Measurements from ENCODE around the gene ADAMTS9.

ADAMTS9 gene

GRCh38 chr3:64530434-64531049 lies 157.3 kb downstream of the ADAMTS9 start:
- peak; percentile 58 for DNase-seq

- no peak for DNase-seq
Observed at GRCh38 chr3:64523324-64523723, 164.5 kb downstream of the ADAMTS9 start.

GRCh38 chr3:64520334-64520733 lies 167.5 kb downstream of the ADAMTS9 start:
- no peak for DNase-seq

- DNase-seq: no peak
Observed at GRCh38 chr3:64518950-64519349, 168.8 kb downstream of the ADAMTS9 start.

GRCh38 chr3:64518496-64518895 lies 169.3 kb downstream of the ADAMTS9 start:
- no peak for DNase-seq

- no peak for DNase-seq
Observed at GRCh38 chr3:64514889-64515288, 172.9 kb downstream of the ADAMTS9 start.

GRCh38 chr3:64509206-64509605 lies 178.6 kb downstream of the ADAMTS9 start:
- DNase-seq: no peak

GRCh38 chr3:64508140-64508539 lies 179.7 kb downstream of the ADAMTS9 start:
- DNase-seq: no peak

GRCh38 chr3:64506255-64506654 lies 181.5 kb downstream of the ADAMTS9 start:
- DNase-seq: no peak

DNA sequence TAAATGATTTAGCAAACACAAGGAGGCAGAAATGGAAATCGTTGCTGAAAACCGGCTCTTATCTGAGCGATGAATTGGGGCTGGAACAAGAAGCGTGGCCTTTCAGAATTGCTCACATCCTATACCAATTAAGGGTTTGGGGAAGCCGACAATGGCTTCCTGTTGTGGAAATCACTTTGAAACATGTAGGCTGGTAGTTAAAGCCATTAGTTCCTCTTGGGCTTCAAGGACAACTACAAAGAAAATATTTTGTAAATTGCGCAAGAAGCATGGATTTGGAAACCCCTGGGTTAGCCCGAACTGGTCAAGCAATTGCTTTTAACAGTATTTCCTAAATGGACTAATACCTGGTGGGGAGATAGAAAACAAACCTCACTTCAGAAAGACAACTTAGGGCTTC lies 182.4 kb downstream of the ADAMTS9 start:
- no peak for DNase-seq

DNA sequence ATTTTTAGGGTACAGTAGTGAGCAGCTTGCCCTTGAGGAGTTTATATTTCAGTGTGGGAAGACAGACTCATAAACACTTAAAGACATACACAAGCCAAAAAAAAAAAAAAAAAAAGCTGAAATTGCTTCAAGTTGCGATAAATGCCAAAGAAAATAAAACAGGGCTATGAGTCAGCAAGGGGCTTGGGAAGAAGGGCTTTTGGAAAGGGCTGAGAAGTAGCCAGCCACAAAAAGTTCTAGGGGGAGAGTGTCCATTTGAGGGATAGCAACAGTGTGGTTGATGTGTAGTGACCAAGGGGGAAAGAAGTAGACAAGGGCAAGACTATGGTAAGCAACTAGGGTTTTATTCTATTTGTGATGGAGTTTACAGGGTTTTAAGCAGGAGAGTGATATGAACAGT lies 185.5 kb downstream of the ADAMTS9 start:
- no peak for DNase-seq

DNA sequence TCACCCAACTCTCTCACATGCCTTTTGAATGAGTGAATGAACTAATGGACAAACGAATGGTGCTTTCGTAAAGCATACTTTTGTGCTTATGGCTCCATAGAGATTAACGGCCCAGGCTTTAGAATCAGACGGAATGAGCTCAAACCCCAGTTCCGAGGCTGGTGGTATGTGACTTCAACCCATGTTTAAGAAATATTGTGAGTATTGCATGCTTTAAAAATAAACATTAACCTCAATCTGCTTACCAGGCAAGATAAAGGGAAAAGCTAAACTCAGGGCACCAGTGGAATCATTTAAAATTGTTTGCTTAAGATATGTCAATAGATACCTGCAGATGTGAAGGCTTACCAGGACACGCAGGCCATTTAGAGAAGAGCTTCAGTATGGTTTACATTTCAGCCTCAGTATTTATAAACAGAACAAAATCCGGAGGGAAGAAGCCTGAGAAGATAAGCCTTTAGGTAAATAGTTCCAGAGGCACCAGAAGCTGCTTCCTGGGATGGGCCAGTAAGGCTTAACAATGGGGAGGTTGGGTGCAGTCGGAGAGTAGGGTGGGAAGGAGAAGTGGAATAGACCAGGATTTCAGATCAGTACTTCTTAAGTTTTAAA lies 186.4 kb downstream of the ADAMTS9 start:
- DNase-seq: no peak

GRCh38 chr3:64496786-64497490 lies 190.9 kb downstream of the ADAMTS9 start:
- no peak for DNase-seq

- DNase-seq: no peak
Observed at GRCh38 chr3:64495781-64496334, 191.9 kb downstream of the ADAMTS9 start.

GRCh38 chr3:64495121-64495780 lies 192.5 kb downstream of the ADAMTS9 start:
- DNase-seq: no peak

DNA sequence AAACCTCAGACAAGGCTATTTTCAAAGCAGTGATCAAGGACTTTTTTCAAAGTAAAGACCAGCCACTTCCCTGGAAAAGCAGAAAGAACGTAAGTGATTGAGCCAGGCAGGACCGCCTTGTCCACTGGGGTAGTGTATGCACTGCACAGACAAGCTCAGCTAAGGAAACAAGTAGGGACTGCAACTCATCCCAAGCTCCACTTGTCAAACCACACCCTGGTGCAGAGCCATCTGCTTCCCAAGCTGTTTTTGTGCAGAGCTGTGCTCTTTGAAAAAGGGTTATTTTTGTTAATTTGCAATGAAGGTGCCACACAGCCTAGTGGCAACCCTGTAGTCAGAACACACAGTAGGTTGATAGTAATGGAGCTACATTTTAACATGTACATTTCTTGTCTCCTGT lies 193.3 kb downstream of the ADAMTS9 start:
- DNase-seq: no peak

DNA sequence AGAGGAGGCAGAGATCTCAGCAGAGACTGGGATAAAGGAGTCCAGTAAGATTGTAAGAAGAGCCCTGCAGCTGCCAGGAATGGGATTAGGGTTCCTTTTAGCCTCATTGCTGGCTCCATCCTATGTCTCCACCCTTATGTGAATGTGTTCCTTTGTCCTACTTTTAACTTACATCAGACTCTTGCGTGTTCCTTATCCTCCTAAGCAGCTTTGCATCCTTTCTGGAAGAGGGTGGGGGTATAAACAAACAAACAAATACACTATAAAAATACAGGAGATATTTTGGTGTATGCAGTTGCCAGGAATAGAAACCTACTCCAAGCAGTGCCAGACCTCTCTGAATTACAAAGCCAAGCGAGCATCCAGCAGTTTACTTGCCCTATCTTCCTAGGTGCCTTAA lies 194.7 kb downstream of the ADAMTS9 start:
- DNase-seq: no peak

GRCh38 chr3:64491843-64492242 lies 196.0 kb downstream of the ADAMTS9 start:
- DNase-seq: no peak

GRCh38 chr3:64490180-64490724 lies 197.5 kb downstream of the ADAMTS9 start:
- DNase-seq: no peak

DNA sequence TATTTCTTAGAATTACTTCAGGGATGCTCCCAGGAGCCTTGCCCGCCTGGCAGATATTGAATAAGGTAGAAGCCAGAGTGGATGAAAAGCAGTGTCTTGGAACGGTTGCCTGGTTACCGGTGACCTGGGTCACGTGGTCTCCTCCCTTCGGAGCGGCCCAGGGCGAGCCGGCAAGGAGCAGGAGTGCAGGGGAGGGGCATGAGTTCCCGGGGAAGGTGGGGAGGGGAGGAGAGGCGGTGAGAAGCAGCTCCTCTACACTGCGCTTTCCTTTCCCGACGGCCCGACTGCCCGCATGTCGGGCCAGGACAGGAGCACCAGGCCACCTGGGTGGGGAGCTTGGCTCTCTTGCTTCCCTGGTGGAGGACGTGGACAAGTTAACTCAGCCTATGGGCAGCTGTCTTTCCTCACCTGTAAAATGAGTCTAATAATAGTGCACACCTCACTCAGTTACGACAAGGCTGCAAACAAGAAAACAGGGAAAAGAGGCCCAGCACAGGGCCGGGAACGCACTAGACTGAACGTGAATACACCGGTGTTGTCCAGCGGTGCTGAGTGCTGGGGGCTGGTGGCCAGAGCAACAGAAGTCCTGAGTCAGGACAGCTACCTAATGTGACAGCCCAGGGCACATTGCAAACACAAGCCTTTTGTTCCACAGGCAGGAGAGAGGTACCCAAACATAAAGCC lies 198.3 kb downstream of the ADAMTS9 start:
- no peak for DNase-seq

DNA sequence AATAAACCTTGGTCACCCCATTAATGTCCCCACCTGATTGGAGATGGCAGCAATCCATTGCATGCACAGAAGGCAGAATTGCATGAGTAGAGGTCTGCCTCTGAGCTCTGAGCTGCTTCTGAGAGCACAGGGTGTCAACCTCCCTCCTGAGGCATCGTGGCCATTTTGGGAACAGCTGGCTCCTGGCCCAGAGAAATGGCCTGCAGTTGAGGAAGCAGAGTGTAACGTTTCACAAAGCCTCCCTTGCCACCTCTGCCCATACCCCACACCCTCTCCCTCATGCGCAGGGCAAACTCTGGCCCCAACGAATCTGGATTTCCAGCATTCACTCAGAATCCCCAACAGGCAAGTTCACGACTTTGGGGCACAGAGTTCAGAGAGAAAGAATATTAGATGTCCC lies 198.9 kb downstream of the ADAMTS9 start:
- no peak for DNase-seq

DNA sequence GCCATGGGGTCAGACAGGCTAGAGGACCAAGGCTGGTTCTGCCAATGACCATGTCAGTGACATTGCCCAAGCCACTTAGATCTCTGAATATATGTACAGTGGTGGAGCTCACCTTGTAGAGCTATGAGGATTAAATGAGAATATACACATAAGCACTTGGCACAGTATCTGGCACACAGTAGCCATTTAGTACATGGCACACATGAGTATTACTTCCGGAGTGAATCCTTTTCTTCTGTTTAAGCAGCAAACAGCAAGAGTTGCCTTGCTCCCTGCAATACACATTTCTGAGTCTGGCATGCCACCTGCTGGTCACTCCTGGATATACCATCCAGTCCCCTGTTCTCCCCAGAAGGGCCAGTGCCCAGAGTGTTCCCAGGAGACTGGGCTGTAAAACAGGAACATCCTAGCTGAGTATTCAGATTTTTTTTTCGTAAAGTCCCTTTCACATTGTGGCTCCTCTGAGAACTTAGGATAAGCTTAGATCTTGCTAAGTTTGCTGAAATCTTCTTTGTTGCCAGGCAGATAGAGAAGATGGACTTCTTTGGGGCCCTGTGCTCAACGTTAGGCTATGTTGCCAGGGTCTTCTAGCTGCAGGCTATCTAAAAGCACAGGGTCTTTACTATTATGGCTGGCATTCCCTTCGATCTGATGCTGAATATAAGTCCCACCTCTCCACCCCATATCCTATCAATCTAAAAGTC lies 203.4 kb downstream of the ADAMTS9 start:
- DNase-seq: peak; percentile 67
